AG08395 (cell line): ENCODE data around the gene DDX20.
"Not testable (repeated sequence)": the region's sequence is repeated elsewhere in the genome, so short reads cannot be mapped to it uniquely, and the experiment has no call there.

Experiments
- DNase-seq: peaks from one replicate; pipeline ENCODE4 v3.0.0; 2012; ENCODE audit warnings: mixed read lengths, low spot score

Gene DDX20

DNA sequence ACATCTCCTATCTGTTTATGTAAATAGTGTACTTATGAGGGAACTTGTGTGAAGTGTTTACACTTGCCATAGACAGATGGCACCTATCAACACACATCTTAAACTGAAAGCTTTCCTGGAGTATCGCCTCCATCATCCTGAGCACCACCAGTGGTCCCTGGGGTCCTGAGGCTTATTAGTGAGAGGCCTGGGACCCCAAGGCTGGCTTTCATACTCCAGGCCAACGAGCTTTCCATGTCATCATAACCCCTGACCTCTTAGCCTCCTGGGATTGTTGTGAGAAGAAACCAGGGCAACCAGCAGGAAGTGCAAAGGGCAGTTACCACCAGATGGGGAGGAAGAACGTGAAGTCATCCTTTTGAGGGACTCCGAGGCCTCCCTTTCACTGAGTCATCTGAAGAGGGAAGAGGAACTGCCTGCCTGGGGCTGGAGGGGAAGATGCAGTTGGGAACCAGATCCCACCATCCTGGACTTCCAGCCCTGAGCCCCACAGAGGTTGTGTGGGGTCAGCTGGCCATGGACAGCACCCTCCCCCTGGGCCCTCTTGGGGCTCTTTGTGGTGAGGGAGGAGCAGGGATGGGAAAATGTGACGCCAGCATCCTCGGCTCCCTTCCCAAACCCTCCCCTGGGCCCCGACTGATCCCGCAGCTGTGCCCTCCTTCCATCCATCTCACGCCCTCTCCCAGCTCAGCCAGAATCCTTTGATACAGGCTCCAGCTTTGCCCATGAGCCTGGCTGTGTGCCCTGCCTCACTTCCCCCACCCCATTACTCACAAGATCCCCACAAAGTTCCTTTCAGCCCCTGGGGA is 22.3 kb upstream of the DDX20 start:
- peak; percentile 80 for DNase-seq

DNA sequence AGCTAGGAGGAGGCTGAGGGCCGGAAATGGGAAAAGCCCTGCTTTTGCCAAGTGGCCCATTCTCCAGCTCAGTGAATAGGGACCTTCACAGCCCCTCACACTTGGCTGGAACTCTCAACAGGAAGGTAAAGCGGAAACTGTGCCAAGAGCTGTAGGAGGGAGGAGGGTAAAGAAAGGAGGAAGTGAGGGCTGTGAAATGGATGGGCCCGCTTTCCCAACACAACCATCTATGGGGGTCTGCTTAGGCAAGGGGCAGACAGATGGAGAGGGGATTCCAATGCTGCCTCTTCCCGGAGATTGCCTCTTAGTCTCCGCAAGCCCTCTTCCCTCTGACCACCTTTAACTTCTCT is 21.7 kb upstream of the DDX20 start:
- DNase-seq = no peak

DNA sequence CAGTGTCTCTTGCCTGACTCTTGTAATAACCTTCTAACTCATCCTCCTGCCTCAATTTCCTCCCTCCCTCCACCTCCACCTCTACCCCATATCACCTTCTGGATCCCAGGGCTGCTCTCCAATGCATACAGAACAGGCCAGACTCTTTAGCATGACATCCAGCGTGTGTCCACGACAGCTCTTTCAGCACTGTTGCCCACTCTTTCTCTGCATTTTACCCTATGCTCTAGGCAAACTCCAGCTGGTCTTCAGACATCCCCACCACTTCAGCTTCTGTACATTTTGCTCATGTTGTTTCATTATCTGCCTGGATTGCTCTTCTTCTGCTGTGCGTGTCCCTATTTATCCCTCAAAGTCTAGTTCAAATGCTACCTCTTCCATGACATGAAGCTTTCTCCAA is 21.3 kb upstream of the DDX20 start:
- DNase-seq = no peak

DNA sequence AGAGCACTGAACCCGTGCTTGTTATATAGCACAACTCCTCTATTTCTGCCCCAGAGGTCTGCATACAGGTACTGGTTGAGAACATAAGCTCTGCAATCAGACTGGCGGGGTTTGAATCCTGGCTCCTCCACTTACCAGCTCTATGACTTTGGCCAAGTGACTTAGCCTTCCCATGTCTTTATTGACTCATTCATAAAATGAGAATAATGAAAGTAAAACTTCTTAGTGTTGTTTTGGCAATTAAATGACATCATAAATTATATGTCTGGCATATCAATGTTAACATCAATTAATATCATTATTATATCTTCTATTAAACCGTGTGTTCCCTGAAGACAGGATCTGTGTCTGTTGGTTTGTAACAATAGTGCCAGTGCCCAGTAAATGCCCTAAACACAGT is 20.8 kb upstream of the DDX20 start:
- no peak for DNase-seq

DNA sequence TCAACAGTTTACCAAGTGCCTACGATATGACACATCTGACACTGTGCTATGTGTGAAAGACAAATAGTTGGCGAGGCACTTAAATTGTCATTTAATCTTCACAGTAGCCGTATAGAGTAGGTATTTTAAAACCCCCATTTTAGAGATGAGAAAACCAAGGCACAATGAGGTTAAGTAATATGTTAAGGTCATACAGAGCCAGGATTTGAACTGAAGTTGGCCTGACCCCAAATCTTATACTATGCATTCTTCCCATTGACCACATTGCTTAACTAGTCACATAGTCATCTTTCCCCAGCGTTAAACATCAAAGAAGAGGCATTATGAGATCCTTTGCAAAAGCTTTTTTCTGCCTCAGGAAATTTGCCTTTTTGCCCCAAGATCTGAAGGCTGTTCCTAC is 20.4 kb upstream of the DDX20 start:
- DNase-seq = no peak

DNA sequence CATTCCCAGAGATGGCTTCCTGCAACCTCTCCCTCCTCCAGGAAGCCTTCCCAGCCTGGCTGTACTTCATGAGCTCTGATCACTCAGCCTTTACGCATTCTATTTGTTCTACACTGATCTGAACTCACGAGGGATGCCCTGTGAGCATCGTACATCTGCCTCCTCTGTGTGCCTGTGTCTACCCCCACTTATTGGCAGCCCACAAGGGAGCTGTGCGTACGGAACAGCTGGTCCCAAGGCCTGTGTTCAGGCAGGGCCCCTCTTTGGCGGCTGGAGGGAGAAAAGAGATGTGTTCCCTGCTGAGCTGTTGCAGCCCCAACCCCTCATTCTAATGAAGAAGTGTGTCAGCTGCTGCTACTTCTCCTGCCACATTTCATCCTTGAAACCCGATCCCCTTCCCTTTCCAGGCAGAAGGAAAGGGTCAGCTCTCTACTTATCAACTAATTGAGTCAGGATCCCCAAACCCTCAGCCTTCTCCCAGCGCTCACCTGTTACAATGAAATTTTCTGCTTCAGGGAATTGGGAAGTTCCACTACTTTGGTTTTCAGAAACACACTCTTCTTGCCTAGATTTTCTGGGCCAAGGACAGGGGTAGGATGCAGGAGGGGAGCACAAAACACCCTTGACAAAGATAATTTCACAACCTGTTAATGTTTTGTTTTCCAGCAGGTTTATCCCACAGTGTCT is 19.7 kb upstream of the DDX20 start:
- DNase-seq = no peak

DNA sequence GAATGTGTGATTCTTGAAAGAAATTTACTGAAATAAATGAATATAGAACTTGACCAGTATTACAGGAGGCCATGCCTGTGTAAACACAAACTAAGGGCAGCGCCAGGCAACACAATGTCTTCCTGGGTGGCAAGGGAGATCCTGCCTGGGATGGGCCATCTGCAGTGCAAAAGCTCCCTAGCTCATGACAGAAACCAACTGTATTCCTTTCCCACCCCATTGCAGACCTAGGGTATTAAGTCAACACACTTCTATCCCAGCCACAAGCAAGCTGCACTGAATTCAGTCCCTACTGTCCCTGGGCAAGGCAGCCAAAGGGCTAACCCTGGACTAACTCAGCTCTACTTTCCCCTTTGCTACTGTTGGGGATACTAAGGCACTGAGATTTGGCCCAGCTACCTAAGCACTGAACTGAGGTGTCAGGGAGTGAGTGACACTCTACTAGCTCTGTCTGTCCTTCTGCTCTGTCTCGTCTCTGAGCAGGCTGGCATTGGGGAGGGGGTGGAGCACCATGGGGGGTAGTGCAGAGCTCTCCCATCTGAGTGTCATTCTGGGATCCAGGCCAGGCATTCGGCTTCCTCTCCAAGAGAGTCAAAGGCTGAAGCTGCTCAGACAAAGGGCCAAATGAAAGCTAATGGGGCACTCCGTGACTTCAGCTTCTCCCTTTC is 19.0 kb upstream of the DDX20 start:
- no peak for DNase-seq

DNA sequence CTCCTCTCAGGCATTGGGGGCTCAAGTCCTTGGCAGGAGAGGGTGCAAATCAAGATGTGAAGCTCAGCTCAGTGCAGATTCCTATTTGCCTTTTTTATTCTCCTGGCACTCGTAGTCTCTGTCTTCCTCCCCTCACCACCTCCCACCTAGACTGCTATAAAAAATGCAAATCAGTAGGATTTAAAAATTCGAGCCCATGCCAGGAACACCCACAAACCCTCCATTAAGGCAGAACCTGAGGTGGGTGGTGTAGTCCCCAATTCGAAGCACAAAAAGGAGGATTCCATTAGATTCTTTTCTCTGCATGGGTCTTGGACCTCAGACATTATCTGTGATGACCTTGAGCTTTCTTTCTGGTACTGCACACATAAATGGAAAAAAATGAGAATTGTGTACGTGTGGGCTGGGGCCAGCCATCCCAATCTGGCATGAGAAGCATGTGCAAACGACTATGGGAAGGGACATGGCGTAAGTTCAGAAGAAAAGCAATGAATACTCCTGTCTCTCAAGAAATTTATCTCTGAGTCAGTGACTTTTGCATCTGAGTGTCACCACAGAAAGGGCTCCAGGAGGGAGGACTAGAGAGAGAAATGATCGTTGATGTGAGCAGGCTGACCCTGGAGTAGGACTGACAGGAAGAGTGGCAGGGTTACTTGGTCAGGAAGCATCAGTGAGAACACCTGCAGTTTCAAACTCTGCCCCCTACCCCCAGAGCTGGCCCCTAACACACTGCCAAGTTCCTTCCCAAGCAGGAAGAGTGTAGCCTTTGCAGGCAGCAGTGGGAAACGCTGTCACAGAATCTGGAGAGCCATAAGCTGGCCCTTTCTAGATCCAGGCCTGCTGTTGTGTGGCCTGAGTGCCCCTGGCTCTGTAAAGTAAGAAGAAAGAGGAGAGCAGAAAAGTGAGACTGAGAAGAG is 18.2 kb upstream of the DDX20 start:
- DNase-seq = no peak

DNA sequence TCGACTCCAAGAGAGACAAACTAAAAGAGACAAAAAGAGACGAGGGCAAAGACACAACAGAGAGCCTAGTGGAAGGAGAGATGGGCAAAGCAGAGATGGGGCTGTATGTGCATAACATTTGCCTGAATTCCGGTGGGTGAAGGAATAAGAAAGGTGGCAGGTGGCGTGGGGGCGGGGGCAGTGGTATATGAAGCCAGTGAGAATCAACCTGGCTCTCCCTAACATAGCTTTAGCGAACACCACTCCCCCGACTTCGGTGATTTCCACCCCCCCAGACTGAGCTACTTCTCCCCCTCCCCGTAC is 17.6 kb upstream of the DDX20 start:
- DNase-seq = no peak

DNA sequence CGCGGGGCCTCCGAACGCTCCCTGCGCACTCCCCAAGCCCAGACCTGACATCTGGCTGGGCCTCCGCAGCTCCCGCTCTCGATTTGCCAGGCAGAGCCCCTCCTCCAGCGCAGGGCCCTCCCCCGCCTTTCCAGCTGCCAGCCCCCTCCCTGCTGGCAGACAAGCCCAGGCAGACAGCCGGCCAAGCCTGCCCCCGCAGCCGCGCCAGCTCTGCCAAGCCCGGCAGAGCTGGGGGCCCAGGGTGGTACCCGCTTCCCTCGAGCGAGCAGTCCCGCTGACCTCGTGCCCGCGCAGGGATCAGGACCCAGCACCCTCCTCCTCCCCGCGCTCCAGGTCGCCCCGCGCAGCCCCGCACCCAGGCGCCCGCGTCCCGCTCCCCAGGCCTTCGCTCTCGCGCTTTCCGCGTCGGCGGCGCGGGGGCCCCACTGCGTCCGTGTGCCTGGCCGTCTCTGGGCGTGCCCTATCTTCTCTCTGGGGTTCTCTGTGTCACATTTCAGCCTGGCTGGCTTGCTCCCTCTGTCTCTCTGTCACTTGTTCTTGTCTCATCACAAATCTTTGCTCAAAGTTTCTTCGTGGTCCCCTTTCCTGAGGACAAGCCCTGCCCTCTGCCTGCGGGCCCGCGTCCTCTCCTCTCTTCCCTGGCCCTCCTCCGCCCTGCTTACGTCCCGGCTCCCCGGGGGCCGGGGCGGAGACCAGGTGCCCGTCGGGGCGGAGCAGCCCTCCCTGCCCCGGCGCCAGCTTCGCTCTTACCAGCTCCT is 17.1 kb upstream of the DDX20 start:
- DNase-seq = peak; percentile 34

DNA sequence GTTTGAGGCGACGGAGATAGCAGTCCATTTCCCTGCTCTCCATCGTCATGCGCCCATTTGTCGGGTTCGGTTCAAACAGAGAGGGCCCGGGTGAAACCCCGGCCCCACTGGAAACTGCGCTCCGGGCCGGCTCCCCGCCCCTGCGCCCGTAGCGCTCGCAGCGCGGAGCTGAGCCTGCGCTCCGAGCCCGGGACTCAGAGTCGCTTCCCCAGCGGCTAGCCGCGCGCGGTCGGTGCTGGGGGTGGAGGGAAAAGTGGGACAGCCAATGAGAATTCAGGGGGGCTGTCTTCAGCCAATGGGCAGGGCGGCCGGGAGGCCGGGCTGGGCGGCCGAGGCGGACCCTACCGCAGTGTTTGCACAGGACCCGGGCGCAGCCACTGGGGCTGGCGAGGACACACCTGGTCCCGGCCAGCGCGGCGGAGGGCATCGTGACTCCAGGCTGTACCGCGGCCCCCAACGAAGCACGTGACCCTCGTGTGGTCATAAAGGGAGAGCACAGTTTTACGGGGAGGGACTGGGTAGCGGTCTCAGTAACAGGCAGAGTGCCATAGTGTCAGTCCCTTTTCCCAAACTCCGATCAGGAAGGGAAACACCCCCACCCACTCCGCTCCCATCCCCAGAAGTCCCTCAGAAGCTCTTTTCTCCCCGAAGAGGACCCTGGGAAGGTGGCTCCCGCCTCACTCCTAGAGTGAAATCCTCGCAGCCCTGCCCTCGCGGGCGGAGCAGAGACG is 16.3 kb upstream of the DDX20 start, which contains the start of gene INKA2:
INKA2 (minus strand) TSS at position 202 of the 731 bp plus-strand sequence; CDS start at position 49, 153 bp downstream.
- peak; percentile 87 for DNase-seq

DNA sequence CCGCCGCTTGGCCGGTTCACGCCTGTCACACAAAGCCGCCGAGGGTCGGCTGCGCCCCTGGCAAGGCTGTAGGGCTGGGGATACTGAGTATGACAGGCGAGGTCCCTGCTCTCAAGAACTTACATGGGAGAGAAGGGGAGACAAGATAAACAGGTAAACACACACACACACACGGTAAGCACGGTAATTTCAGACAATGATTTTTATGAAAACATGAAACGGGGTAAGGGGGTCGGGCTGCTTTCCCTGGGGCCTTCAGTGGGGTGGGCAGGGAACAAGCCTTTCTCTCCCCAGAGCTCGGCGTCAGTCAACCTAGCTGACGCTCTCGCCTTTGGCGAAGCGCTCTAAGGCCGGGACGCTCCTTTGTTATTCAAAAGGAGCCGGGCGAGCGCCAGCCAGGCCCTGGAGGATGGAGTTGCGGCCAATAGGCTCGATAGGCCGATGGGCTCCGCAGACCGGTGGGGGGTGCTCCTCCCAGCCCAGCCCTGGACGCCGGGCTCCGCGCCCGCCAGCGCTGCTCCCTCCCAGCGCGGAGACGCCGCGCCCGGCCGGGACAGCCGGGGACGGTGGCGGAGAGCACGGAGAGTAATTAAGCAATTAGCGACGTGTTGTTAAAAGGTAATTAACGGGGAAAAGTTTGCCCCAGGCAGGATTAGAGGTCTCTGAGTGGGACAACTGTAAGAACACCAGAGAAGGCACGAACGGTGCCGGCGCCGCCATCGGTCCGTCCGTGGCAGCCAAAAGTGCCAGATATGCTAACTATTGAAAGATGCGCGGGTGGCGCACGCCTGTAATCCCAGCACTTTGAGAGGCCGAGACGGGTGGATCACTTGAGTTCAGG is 15.6 kb upstream of the DDX20 start:
- DNase-seq = peak; percentile 80

DNA sequence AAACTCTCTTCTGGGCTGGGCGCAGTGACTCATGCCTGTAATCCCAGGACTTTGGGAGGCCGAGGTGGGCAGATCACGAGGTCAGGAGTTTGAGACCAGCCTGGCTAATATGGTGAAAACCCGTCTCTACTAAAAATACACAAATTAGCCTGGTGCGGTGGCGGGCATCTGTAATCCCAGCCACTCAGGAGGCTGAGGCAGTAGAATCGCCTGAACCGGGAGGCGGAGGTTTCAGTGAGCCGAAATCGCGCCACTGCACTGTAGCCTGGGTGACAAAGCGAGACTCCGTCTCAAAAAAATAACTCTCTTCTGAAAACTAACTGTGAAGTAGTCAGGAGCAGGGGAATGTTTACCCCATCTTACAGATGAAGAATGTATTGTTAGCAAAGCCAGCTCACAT is 13.4 kb upstream of the DDX20 start:
- not testable (repeated sequence) for DNase-seq

DNA sequence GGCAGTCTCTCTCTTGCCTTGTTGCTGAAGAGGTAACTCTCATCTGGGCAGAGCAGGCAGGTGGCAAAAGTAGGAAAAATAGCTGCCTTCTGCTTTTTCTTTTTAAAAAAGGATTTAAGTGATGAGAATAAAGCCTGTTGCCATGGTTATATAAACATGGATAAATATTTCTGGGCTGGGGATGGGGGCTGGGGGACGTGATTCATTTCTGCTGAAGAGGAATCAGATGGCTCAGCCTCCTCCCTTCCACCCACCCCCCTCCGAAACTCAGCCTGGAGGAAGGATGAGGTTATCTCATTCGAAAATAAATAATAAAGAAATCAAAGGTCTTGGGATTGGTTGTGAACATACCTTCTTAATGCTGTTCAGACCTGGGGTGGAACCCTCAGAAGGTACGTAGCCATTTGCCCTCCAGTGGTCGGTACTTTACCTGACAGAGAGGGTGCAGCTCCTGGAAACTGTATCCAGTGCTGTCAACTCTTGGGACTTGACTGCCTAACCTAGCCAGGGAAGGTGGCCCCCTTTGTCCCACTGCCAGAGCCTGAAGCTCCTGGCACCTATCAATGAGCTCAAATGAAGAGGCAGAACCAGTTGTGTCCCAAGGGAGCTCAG is 12.7 kb upstream of the DDX20 start:
- DNase-seq = no peak

DNA sequence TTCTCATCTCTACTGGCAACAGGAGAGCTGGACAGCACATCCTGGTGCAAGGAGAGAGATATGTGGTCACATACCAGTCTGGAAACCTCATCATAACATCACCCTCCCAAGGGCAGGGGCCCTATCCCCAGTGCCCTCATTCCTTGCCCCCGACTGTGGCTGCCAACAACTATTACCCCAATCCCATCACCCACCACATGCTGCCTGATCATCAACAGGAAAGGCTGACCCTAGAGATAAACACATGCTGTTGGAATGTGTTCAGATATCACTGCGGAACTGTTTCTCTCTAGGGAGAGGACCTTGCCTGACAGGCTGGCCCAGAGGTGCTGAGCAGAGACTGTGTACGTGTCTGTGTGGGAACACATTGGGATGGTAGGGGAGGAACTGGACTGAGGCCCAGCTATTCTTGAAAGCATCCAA is 12.0 kb upstream of the DDX20 start:
- DNase-seq = peak; percentile 63

DNA sequence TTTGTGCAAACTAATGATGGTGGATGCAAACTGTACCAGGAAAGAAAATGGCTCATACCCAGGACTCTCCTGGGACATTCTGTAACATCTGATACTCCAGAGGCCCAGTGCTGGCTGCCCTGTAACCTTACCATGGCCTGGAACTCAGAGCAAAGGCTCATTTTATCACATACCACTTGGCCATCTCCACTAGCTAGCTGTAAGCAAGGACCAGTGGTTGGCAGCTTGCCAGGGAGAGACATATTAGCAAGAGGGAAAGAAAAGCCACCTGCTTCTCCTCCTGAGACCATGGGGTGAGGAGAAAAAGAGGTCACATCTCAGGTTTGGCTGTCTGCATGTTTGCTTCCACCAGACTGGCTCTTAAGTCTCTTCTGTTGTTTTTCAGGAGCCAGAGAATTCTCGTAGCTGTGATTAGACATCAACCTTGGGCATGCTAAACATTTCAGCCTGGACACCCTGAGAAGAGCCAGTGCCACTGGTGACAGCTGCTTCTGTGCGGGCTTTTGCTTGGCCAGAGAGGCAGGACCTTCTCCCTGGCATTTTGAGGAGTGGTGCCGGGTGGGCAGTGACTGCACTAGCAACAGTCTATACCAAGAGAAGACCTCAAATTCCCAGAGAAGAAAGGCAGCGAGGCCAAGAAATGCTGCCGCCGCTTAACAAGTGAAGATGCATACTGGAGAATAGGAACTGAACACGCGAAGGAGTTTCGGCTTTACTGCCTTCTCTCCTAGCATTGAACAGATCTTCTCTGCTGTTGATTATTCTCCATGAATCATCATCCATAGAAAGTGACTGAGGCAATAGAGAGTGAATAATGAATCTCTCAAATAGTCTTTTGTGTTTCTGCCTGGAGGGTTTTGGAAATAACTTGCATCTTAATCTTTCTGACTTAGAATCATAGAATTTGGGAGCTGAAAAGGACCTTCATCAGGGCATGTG is 9.8 kb upstream of the DDX20 start:
- no peak for DNase-seq

DNA sequence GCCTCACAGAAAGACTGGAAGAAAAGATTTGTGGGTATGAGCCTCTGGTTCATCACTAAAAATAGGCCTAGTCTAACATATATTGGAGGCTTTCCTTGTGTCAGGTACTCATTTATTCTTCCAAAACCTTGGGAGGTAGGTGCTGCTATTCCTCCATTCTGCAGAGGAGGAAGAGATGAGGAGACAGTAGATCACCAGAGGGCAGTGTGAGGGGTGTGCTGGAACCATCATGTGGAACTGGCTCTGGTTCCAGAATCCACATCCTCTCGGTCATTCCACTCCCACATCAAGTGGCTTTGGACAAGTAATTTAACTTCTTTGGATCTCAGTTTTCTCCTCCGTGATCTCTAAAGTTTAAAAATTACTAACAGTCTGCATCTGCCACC is 9.1 kb upstream of the DDX20 start:
- no peak for DNase-seq

DNA sequence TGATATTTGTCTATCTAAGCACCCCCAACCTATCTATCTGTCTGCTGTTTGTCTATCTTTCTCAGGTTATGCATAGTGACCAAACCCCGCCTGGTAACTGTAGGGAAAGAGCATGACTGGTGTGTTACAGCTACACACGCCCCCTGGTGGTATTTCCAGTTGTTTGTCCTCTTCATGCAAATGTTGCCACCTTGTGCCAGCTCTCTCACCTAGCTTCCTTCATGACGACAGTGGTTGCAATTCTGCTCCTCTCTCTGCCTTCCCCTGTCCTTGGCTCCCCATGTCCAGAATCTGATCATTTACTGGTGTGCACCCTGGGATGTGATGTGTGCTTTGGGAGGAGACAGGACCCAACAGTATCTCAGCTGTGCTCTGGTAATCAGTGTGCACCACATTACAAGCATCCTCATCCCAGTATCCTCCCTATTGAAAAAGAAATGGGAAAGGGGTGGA is 8.4 kb upstream of the DDX20 start:
- DNase-seq = peak; percentile 69
